Femur (tissue), 1 donor: ENCODE measurements around the gene H2AZ2.
A peak's percentile ranks its signal among the peaks of the same experiment; 100 is the strongest.
"Not testable (repeated sequence)": the region's sequence is repeated elsewhere in the genome, so short reads cannot be mapped to it uniquely, and the experiment has no call there.

Experiments used
- DNase-seq: peaks from one replicate; pipeline ENCODE4 v3.0.0-alpha.2; 2017

Gene H2AZ2

GRCh38 chr7:44811093-44811492 lies 36.8 kb downstream of the H2AZ2 start:
- no peak for DNase-seq

- DNase-seq, result no peak
Measured at GRCh38 chr7:44808914-44809393, 38.9 kb downstream of the H2AZ2 start.

DNA sequence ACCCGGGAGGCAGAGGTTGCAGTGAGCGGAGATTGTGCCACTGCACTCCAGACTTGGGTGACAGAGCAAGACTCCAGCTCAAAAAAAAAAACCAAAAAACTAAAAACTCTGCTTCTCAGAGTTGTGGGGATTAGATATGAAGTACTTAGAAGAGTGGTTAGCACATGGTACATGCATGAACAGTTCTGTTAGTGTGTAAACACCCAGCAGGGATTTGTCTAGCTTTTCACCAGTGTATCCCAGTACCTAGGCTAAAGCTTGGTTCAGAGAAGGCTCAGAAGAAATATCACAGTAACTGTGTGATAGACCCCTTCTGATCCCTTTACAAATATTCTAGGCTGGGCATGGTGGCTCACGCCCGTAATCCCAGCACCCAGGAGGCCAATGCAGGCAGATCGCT lies 41.9 kb downstream of the H2AZ2 start:
- no peak for DNase-seq

- DNase-seq, result not testable (repeated sequence)
Measured at GRCh38 chr7:44803828-44804519, 43.9 kb downstream of the H2AZ2 start.

DNA sequence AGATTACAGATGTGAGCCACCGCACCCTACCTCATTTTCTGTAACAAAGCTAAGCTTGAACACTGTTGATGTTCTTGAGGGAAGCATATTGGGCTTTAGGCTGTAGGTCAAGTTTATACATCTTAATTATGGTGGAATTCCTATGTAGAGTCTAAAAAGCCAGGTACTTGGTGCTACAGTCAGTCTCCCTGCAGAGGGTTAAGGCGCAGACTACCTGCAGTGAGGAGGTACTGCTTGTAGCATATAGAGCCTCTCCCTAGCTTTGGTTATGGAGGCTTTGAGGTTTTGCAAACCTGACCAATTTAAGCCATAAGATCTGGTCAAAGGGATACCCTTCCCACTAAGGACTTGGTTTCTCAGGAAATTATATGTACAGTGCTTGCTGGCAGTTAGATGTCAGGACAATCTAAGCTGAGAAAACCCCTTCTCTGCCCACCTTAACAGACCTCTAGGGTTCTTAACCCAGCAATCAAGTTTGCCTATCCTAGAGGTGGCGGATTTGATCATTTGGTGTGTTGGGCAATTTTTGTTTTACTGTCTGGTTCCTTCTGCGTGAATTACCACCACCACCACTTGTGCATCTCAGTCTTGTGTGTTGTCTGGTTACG lies 45.4 kb downstream of the H2AZ2 start:
- no peak for DNase-seq

GRCh38 chr7:44801890-44802289 lies 46.0 kb downstream of the H2AZ2 start:
- no peak for DNase-seq

GRCh38 chr7:44799939-44800338 lies 47.9 kb downstream of the H2AZ2 start:
- DNase-seq, result no peak

GRCh38 chr7:44798649-44799305 lies 49.1 kb downstream of the H2AZ2 start:
- DNase-seq, result no peak

DNA sequence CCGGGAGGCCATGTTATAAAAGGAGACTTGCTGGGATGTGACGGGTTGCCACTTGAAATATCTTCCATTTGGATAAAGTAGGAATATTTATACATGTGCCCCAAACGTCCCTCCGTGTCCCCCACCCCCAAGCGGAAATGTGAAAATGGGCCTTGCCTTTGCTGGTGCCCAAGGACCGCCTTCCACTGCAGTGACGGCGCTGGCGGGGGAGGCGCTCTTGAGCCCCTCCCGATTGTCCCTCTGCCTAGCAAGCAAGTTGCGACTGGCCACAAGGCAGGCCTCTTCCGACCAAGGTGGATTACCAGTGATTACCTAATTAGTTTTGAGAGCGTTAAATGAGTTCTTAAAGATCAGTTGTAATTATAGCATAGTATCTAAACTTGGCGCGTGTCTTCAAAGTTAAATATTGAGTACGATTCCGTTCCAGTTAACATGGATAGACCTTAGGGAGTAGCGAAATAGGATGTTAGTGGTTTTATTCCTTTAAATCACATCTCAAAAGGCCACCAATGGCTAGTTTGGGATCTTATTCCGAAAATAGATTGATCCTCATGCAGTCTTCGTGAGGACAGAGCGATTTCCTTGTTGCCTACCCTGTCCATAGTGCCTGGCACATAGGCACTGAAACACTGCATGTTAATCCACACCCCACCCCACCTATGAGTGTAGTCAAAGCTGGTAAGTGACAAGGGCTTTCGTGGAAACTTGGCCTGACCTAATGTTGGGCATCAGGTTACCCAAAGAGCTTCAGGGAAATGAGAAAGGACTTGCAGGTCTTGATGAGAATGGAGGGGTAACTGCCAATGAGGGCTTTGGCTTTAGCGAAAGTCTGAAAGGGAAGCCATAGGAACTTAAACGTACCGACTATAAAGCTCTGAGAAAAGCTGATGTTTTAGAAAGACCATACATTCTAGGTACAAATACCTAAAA lies 50.3 kb downstream of the H2AZ2 start:
- DNase-seq, result peak; percentile 95

GRCh38 chr7:44796504-44797328 lies 51.2 kb downstream of the H2AZ2 start, which contains the start of gene PPIA:
PPIA (plus strand) TSS chr7:44796681; CDS start chr7:44796725, 44 bp downstream.
- peak; percentile 99 for DNase-seq

GRCh38 chr7:44796034-44796503 lies 51.8 kb downstream of the H2AZ2 start:
- DNase-seq, result no peak

- DNase-seq, result no peak
Measured at GRCh38 chr7:44794331-44794730, 53.6 kb downstream of the H2AZ2 start.

DNA sequence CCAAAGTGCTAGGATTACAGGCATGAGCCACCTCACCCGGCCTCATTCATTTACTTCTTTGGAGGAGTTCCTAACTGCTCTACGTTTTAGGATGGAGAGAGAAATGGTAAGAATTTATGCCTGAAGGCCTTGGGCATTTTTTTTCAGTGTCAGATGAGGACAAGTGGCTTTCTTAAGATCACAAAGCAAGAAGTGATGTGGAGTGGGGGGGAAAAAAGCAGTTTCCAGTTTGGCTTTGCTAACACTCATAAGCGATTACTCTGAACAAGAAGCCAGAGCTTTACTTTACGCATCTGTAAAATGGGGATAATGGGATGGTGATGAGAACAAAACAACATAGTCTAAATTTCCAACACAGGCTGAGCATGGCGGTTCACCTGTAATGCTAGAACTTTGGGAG lies 54.0 kb downstream of the H2AZ2 start:
- DNase-seq, result no peak

DNA sequence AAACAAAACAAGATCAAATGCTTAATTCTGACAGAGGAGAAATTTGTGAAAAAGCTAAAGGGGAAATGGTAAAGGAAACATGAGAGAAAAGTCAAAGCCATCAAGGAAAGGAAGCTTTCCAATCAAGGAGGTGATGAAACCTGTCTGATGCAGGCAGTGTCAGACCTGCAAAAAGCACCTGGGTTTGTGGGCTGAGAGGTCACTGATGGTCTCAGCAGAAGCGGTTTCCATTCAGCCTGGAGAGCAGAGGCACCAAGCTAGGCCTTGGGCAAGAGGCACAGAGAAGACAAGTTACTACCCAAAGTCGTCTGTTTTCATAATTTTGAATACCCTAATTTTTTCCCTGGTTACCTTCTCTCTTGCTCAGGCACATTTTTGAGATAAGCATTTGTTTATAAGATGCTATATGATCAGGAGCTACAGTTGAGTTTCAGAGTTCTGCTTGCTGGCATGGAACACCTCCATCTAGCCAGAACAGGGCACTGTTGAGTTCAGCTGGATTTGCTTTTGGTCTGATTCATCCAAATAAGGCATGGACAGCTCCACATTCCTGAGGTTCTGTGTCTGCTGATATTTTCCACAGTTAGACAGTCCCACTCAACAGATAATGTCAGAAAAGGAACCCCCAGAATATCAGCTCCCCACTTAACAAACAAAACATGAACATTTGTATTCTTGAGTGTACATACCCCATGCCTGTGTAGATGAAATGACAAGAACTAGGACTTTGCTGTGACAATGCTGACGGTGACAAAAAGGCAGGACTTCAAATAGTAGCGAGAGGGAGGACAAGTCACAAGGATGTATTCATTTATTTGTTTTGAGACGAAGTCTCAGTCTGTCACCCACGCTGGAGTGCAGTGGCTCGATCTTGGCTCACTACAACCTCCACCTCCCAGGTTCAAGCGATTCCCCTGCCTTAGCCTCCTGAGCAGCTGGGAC lies 56.3 kb downstream of the H2AZ2 start:
- no peak for DNase-seq

- no peak for DNase-seq
Measured at GRCh38 chr7:44789990-44790389, 57.9 kb downstream of the H2AZ2 start.

- no peak for DNase-seq
Measured at GRCh38 chr7:44787762-44788161, 60.1 kb downstream of the H2AZ2 start.

- no peak for DNase-seq
Measured at GRCh38 chr7:44787041-44787440, 60.8 kb downstream of the H2AZ2 start.

DNA sequence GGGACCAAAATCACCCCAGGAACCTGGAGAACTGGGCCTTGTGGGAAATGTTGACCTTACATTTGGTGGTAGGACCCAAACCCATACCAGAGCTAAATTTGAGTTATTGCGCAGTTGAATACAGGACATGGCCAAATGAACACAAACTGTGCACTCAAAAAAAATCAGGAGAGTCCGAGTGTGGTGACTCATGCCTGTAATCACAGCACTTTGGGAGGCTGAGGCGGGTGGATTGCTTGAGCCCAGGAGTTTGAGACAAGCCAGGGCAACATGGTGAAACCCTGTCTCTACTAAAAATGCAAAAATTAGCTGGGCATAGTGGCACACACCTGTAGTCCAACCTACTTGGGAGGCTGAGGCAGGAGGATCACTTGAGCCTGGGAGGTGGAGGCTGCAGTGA lies 62.7 kb downstream of the H2AZ2 start:
- DNase-seq, result not testable (repeated sequence)

DNA sequence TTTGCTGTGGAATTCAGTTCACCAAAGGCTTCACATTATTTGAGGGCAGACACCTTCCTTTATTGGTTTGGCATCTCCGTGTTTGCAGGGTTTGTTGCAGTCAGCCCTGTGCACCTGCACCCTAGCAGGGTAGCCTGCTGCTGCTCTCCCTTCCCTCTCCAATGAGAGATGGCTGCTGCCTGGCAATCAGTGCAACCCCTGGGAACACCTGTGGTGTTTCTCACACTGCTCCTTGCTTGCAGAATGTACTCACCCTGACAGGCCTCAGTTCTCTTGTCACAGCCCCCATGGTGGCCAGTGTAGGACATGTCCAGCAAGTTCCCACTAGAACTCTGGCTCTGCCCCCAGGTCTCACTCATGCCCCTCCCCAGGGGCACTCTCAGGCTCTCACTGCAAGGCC lies 63.5 kb downstream of the H2AZ2 start:
- DNase-seq, result no peak

GRCh38 chr7:44783407-44783806 lies 64.5 kb downstream of the H2AZ2 start:
- no peak for DNase-seq

GRCh38 chr7:44782460-44782859 lies 65.4 kb downstream of the H2AZ2 start:
- no peak for DNase-seq
